Measurements from ENCODE around the gene DPYD.

DPYD gene

GRCh38 chr1:97646071-97646470 is 274.8 kb downstream of the DPYD start:
- TF ChIP-seq Cebpa-rat (IDR thresholded peaks at IDR 0.05), result no peak
- Histone ChIP-seq H3K9ac (no peak overlapping the region), H3K4me3 (no peak overlapping the region), H3K27ac (no peak overlapping the region), H3K4me1 (no peaks in the 10 kb centered on the region), H3K36me3 (no peaks in the 10 kb centered on the region), H3K4me2 (no peak overlapping the region), H3K27me3 (no peaks in the 10 kb centered on the region), H3K9me3 (0 out of 2 replicates have a peak, but pooled peaks cover 4% of the 10 kb centered on the region), H4K20me1 (no peaks in the 10 kb centered on the region)

DNA sequence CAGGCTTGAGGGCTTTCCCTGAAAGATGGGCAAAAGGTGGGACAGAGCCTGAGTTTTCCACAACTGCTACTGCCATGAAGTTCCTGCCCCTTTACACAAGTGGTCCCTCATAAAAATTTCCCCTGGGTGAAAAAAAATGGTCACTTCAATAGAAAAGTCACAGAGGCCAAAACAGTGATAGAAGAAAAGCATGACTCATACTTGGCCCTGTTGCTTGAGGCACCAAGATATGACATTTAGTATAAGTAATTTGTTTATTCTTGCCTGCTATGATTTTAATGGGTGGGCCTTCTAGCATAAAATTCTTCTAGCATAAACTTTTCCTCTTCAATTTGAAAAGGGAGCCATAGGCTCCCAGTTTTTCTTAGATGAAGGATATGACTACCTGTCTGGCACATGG is 280.2 kb downstream of the DPYD start:
- no peaks in the 10 kb centered on the region for H3K27me3 ChIP-seq
- no peak overlapping the region for H3K9ac ChIP-seq
- H3K4me2 ChIP-seq, result no peak overlapping the region
- no peaks in the 10 kb centered on the region for H3K9me3 ChIP-seq
- no peaks in the 10 kb centered on the region for H3K4me1 ChIP-seq
- H3K27ac ChIP-seq, result no peak overlapping the region
- no peaks in the 10 kb centered on the region for H4K20me1 ChIP-seq
- H3K4me3 ChIP-seq, result no peak overlapping the region
- TF ChIP-seq Cebpa-rat (IDR thresholded peaks at IDR 0.05), result no peak
- no peaks in the 10 kb centered on the region for H3K36me3 ChIP-seq

DNA sequence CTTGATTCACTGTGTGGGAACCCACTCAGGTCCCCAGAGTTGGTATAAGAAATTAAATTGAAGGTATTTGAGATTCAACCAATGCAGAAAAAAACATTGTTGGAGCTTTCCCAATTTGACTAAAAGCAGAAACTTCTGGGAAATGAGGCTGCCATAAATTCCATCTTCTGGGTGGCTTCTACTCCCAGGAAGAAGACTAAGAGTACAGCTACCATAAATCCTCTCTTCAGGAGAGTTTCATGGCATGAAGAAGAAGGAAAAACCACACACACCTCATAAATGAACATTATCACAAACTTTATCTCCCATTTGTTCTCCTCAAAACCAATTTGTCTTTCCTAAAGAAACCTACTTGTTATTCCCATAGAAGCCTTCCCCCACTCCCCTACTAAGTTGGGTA is 283.9 kb downstream of the DPYD start:
- H3K4me1 ChIP-seq, result no peaks in the 10 kb centered on the region
- H3K36me3 ChIP-seq, result no peaks in the 10 kb centered on the region
- no peak overlapping the region for H3K4me3 ChIP-seq
- no peaks in the 10 kb centered on the region for H3K9me3 ChIP-seq
- no peak overlapping the region for H3K4me2 ChIP-seq
- no peak for TF ChIP-seq Cebpa-rat (IDR thresholded peaks at IDR 0.05)
- H3K27me3 ChIP-seq, result no peaks in the 10 kb centered on the region
- no peak overlapping the region for H3K9ac ChIP-seq
- H4K20me1 ChIP-seq, result no peaks in the 10 kb centered on the region
- no peak overlapping the region for H3K27ac ChIP-seq

DNA sequence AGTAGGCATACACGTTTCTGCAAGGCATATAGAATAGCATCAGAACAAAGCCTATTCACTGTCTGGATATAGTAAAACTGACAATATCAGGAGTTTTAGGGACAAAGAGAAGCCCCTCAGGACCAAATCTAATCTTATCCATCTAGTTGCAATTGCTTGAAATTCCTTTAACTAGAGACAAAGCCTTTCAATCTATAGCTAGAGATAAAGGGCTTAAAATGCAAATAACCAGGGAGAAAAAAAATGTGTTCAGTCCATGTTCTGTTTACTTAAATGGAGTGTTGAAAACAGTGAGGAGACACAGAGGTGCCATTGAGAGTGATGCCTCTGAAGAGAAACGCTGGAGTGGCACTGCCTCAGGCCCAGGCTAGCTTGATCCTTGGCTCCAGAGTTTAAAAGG is 286.1 kb downstream of the DPYD start:
- no peaks in the 10 kb centered on the region for H4K20me1 ChIP-seq
- H3K9me3 ChIP-seq, result no peaks in the 10 kb centered on the region
- H3K4me1 ChIP-seq, result peaks cover 9% of the 10 kb centered on the region
- H3K4me2 ChIP-seq, result no peak overlapping the region
- no peaks in the 10 kb centered on the region for H3K36me3 ChIP-seq
- no peak overlapping the region for H3K27ac ChIP-seq
- no peaks in the 10 kb centered on the region for H3K27me3 ChIP-seq
- no peak for TF ChIP-seq Cebpa-rat (IDR thresholded peaks at IDR 0.05)
- no peak overlapping the region for H3K4me3 ChIP-seq
- no peak overlapping the region for H3K9ac ChIP-seq

DNA sequence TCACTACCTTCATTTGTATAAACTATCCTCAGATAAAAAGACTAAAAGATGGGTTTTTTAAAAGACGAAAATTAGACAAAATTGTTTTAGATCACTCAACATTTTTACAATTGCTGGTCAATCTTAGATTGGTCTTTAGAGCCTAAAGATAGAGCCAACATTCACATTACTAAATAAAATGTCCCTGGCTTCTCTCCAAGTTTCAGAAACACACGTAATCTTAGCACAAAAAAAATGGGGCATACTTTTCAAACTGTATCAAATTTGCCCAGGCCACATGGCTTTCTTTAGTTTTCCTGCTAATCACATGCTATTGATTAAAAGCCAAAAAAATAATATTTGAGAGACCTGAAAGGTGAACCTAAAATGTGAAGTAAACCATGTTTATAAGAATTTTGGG is 288.1 kb downstream of the DPYD start:
- H3K9me3 ChIP-seq, result no peaks in the 10 kb centered on the region
- H4K20me1 ChIP-seq, result no peaks in the 10 kb centered on the region
- peaks cover 9% of the 10 kb centered on the region for H3K4me1 ChIP-seq
- no peak overlapping the region for H3K4me2 ChIP-seq
- H3K27ac ChIP-seq, result no peak overlapping the region
- no peaks in the 10 kb centered on the region for H3K27me3 ChIP-seq
- H3K4me3 ChIP-seq, result no peak overlapping the region
- TF ChIP-seq Cebpa-rat (IDR thresholded peaks at IDR 0.05), result no peak
- no peaks in the 10 kb centered on the region for H3K36me3 ChIP-seq
- H3K9ac ChIP-seq, result no peak overlapping the region

DNA sequence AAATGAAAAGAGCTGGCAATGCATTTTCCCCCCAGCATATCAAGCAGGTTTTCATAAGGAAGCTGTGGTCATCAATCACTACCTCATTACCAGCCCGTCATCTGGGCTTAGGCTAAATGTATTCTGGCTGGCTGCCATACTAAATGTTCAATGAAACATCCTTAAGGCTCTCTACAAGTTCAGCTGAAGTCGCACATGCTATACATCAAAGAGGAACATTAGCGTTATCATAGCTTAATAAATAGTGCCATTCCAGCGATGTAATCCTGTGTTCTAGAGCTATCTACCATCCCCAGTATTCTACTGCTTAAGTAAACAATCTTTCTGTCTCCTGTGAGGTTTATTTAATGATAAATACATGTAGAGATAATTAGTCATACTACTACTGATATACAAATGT is 288.8 kb downstream of the DPYD start:
- Histone ChIP-seq H3K27ac (no peak overlapping the region), H4K20me1 (no peaks in the 10 kb centered on the region), H3K4me3 (no peak overlapping the region), H3K9ac (no peak overlapping the region), H3K4me2 (no peak overlapping the region), H3K4me1 (peaks cover 9% of the 10 kb centered on the region), H3K36me3 (no peaks in the 10 kb centered on the region), H3K9me3 (no peaks in the 10 kb centered on the region), H3K27me3 (no peaks in the 10 kb centered on the region)
- no peak for TF ChIP-seq Cebpa-rat (IDR thresholded peaks at IDR 0.05)

- no peaks in the 10 kb centered on the region for H4K20me1 ChIP-seq
- H3K4me1 ChIP-seq, result peaks cover 9% of the 10 kb centered on the region
- H3K9ac ChIP-seq, result no peak overlapping the region
- H3K9me3 ChIP-seq, result no peaks in the 10 kb centered on the region
- no peak overlapping the region for H3K4me3 ChIP-seq
- no peaks in the 10 kb centered on the region for H3K27me3 ChIP-seq
- H3K4me2 ChIP-seq, result peak overlapping the region; percentile 35; the same call in 1 of the 2 replicates
- no peaks in the 10 kb centered on the region for H3K36me3 ChIP-seq
- no peak for TF ChIP-seq Cebpa-rat (IDR thresholded peaks at IDR 0.05)
- H3K27ac ChIP-seq, result no peak overlapping the region
Measured at GRCh38 chr1:97630948-97631347, 289.9 kb downstream of the DPYD start.

DNA sequence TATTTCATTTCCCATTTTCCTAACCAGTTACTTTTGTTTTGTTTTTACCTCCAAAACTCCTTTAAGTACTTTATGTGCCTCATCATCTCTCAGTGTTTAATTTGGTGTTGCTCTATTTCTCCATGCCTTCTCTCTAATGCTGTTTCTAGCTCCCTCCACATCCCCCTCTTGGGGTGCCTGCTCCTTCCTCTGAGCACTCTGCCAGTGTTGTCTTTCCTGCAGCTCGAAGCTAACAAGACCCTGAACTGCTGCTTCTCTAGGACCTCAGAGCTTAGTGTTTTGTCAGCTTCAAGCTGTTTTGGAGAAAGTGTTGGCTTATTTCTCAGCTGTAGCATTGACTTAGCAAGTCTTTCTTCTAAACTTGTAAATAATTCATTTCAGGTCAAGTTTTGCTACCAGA is 290.6 kb downstream of the DPYD start:
- H3K27ac ChIP-seq, result no peak overlapping the region
- H4K20me1 ChIP-seq, result no peaks in the 10 kb centered on the region
- H3K9me3 ChIP-seq, result no peaks in the 10 kb centered on the region
- no peaks in the 10 kb centered on the region for H3K36me3 ChIP-seq
- no peaks in the 10 kb centered on the region for H3K27me3 ChIP-seq
- no peak for TF ChIP-seq Cebpa-rat (IDR thresholded peaks at IDR 0.05)
- H3K4me3 ChIP-seq, result no peak overlapping the region
- no peak overlapping the region for H3K4me2 ChIP-seq
- peaks cover 9% of the 10 kb centered on the region for H3K4me1 ChIP-seq
- no peak overlapping the region for H3K9ac ChIP-seq

DNA sequence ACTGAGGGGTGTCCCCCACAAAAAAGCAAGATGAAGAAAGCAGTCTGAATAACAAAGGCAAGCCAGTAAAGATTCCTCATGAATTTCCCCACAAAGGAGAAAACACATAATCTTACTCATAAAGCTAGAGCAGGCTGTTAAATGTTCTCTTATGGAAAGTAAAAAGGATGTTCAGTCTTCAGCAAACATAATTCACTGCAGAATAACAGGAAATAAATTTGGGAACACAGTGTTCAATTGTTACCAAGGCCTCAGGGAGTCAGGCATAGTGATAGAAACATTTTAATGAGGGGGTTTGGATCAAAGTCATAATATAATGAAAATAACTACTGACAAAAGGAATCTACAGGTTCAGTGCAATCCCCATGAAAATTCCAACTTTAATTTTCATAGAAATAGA is 297.6 kb downstream of the DPYD start:
- H3K4me3 ChIP-seq, result no peak overlapping the region
- no peaks in the 10 kb centered on the region for H3K36me3 ChIP-seq
- H4K20me1 ChIP-seq, result no peaks in the 10 kb centered on the region
- H3K9ac ChIP-seq, result no peak overlapping the region
- no peak overlapping the region for H3K4me2 ChIP-seq
- no peaks in the 10 kb centered on the region for H3K4me1 ChIP-seq
- H3K9me3 ChIP-seq, result no peaks in the 10 kb centered on the region
- H3K27me3 ChIP-seq, result no peaks in the 10 kb centered on the region
- no peak overlapping the region for H3K27ac ChIP-seq
- no peak for TF ChIP-seq Cebpa-rat (IDR thresholded peaks at IDR 0.05)

DNA sequence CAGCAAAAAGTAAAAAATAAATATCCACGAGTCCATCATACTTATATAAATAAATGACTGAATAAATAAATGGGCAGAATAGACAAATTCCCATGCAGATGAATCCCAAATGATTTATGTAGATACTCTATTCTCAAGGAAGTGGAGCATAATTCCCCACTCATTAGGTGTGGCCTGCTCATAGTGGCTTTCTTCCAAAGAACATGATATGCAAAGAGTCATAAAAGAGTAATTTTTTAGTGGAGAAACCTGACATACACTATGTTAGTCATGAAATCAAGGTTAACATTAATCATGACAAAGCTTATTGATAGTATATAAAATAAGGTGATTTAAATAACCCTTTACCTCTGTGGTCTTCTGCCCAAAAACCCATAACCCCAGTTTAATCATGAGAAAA is 298.9 kb downstream of the DPYD start:
- no peak for TF ChIP-seq Cebpa-rat (IDR thresholded peaks at IDR 0.05)
- Histone ChIP-seq H3K27me3 (no peaks in the 10 kb centered on the region), H3K4me2 (no peak overlapping the region), H3K9ac (no peak overlapping the region), H3K9me3 (no peaks in the 10 kb centered on the region), H4K20me1 (no peaks in the 10 kb centered on the region), H3K4me1 (no peaks in the 10 kb centered on the region), H3K27ac (no peak overlapping the region), H3K4me3 (no peak overlapping the region), H3K36me3 (no peaks in the 10 kb centered on the region)

- H3K27me3 ChIP-seq, result no peaks in the 10 kb centered on the region
- no peaks in the 10 kb centered on the region for H4K20me1 ChIP-seq
- H3K4me1 ChIP-seq, result no peaks in the 10 kb centered on the region
- H3K9me3 ChIP-seq, result no peaks in the 10 kb centered on the region
- H3K9ac ChIP-seq, result no peak overlapping the region
- no peak for TF ChIP-seq Cebpa-rat (IDR thresholded peaks at IDR 0.05)
- H3K4me2 ChIP-seq, result no peak overlapping the region
- no peaks in the 10 kb centered on the region for H3K36me3 ChIP-seq
- no peak overlapping the region for H3K4me3 ChIP-seq
- no peak overlapping the region for H3K27ac ChIP-seq
Measured at GRCh38 chr1:97619706-97620105, 301.1 kb downstream of the DPYD start.
